Astrocyte (in vitro differentiated cells and primary cell): Measurements from ENCODE around the gene CTNNA3. TPM values are rescaled to one million over a fixed set of nuclear protein-coding genes. Genes with fewer than 3 reads are reported as not detected.

Experiments used
- DNase-seq: peaks from one replicate; pipeline ENCODE4 v3.0.0-alpha.2; 2010; ENCODE audit warnings: low read depth
- FAIRE-seq: peaks from 2 replicates; lab custom pipeline; 2011; peaks lifted over from hg19 to GRCh38; lab: Jason Lieb, UNC
- H2AFZ ChIP-seq: 2 replicates; pipeline ENCODE4 v1.6.0; 2012; ENCODE audit warnings: low read depth, low read length, inconsistent platforms
- H3K27ac ChIP-seq: 2 replicates; pipeline ENCODE4 v1.5.1; 2011; ENCODE audit warnings: low read depth, low read length, inconsistent platforms
- H3K27me3 ChIP-seq: 2 replicates; pipeline ENCODE4 v1.6.0; 2011; ENCODE audit warnings: low read length, inconsistent platforms; ENCODE audit not compliant: insufficient read depth
- H3K36me3 ChIP-seq: 2 replicates; pipeline ENCODE4 v1.5.1; 2011; ENCODE audit warnings: low read length, inconsistent platforms; ENCODE audit not compliant: insufficient read depth
- H3K4me1 ChIP-seq: 2 replicates; pipeline ENCODE4 v1.5.1; 2011; ENCODE audit warnings: low read length, inconsistent platforms; ENCODE audit not compliant: insufficient read depth
- H3K4me2 ChIP-seq: 2 replicates; pipeline ENCODE4 v1.6.0; 2012; ENCODE audit warnings: low read length, inconsistent platforms
- H3K4me3 ChIP-seq: 2 replicates; pipeline ENCODE4 v1.5.1; 2011; ENCODE audit warnings: low read depth, mild to moderate bottlenecking, low read length, inconsistent platforms; ENCODE audit not compliant: insufficient read depth
- H3K79me2 ChIP-seq: 2 replicates; pipeline ENCODE4 v1.6.0; 2012; ENCODE audit warnings: mild to moderate bottlenecking, low read length, inconsistent platforms; ENCODE audit not compliant: insufficient read depth
- H3K9ac ChIP-seq: 2 replicates; pipeline ENCODE4 v1.6.0; 2012; ENCODE audit warnings: mild to moderate bottlenecking, low read length, inconsistent platforms
- H3K9me3 ChIP-seq: 2 replicates; pipeline ENCODE4 v1.5.1; 2012; ENCODE audit warnings: low read depth, mild to moderate bottlenecking, low read length, inconsistent platforms; ENCODE audit not compliant: insufficient read depth
- H4K20me1 ChIP-seq: 2 replicates; pipeline ENCODE4 v1.6.0; 2012; ENCODE audit warnings: low read length, inconsistent platforms; ENCODE audit not compliant: insufficient read depth
- H3K27ac Mint-ChIP-seq: one replicate; pipeline ENCODE4 v1.8.0; 2021; ENCODE audit warnings: mild to moderate bottlenecking, mixed read lengths; ENCODE audit not compliant: unreplicated experiment
- H3K27me3 Mint-ChIP-seq: one replicate; pipeline ENCODE4 v1.8.0; 2021; ENCODE audit warnings: low read depth, mixed read lengths; ENCODE audit not compliant: unreplicated experiment
- H3K36me3 Mint-ChIP-seq: one replicate; pipeline ENCODE4 v1.8.0; 2021; ENCODE audit warnings: low read depth, mixed read lengths; ENCODE audit not compliant: unreplicated experiment
- H3K4me1 Mint-ChIP-seq: one replicate; pipeline ENCODE4 v1.8.0; 2021; ENCODE audit warnings: low read depth, mixed read lengths; ENCODE audit not compliant: unreplicated experiment
- H3K4me3 Mint-ChIP-seq: one replicate; pipeline ENCODE4 v1.8.0; 2021; ENCODE audit warnings: mild to moderate bottlenecking, moderate library complexity, mixed read lengths; ENCODE audit not compliant: unreplicated experiment
- H3K9me3 Mint-ChIP-seq: one replicate; pipeline ENCODE4 v1.8.0; 2021; ENCODE audit warnings: mild to moderate bottlenecking, mixed read lengths; ENCODE audit not compliant: unreplicated experiment
- EZH2 ChIP-seq: IDR thresholded peaks from 2 replicates; pipeline ENCODE4 v1.6.1; 2012; ENCODE audit warnings: mild to moderate bottlenecking, low read length, inconsistent platforms; ENCODE audit not compliant: insufficient read depth
- total RNA-seq: library from RNA; stranded (reverse); gene quantifications from 2 replicates; pipeline ENCODE4 v1.2.1, GENCODE V29; 2021
- TF ChIP-seq, protein P1 (sequence below): IDR thresholded peaks from 2 replicates; pipeline ENCODE4 v1.5.1; 2011; ENCODE audit warnings: low read depth, mild to moderate bottlenecking, inconsistent platforms, low read length, moderate library complexity; ENCODE audit not compliant: insufficient read depth

CTNNA3 gene
- total RNA-seq, 1 donor from 2014 or later = 0.73 TPM

DNA sequence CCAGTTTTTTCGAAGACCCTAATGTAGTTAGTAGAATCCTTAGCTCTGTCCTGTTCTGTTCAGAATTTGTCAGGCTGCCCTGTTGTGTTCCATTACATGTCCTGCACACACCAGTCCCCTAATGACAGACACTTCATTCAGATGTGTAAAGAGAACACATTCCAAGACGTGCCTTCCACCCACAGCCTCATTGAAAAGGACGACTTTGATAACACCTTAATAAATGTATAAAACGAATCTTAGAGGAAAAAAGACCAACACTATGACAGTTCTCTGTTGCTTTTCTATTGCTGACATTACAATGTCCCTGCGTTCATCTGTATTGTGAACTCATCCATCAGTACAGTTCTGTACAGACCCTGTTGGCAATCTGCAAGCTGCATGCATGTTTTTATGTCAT lies 766.6 kb downstream of the CTNNA3 start:
- H3K4me2 ChIP-seq = no peak overlapping the region
- Mint-ChIP-seq H3K4me1 (peaks cover 22% of the 10 kb centered on the region), H3K9me3 (no peaks in the 10 kb centered on the region)

DNA sequence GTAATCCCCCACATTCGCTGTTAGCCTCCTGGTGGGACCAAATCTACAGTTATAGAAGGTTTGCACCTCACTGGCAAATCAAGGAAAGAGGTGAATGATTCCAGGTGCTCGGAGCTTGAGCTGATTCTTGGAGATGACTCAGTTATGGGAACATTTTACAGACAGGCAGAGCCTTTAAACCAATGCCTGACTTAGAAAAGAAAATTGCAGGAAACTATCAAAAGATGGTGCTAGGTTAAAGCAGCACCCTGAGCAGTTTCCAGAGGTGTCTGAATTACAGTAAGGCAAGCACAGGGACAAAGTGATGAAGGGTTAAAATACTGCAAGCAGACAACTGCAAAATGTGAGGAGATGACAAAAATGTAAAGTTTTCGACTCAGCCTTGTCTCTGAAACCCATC lies 767.2 kb downstream of the CTNNA3 start:
- TF ChIP-seq EZH2 = no peak
- TF ChIP-seq, protein P1, sequence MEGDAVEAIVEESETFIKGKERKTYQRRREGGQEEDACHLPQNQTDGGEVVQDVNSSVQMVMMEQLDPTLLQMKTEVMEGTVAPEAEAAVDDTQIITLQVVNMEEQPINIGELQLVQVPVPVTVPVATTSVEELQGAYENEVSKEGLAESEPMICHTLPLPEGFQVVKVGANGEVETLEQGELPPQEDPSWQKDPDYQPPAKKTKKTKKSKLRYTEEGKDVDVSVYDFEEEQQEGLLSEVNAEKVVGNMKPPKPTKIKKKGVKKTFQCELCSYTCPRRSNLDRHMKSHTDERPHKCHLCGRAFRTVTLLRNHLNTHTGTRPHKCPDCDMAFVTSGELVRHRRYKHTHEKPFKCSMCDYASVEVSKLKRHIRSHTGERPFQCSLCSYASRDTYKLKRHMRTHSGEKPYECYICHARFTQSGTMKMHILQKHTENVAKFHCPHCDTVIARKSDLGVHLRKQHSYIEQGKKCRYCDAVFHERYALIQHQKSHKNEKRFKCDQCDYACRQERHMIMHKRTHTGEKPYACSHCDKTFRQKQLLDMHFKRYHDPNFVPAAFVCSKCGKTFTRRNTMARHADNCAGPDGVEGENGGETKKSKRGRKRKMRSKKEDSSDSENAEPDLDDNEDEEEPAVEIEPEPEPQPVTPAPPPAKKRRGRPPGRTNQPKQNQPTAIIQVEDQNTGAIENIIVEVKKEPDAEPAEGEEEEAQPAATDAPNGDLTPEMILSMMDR = no peak
- no peaks in the 10 kb centered on the region for H3K9me3 ChIP-seq
- Mint-ChIP-seq H3K27me3 (peaks cover 19% of the 10 kb centered on the region), H3K36me3 (no peaks in the 10 kb centered on the region), H3K4me1 (peaks cover 22% of the 10 kb centered on the region), H3K4me3 (no peak overlapping the region), H3K9me3 (no peaks in the 10 kb centered on the region), H3K27ac (no peak overlapping the region)
- no peak overlapping the region for H3K27ac ChIP-seq
- no peaks in the 10 kb centered on the region for H3K36me3 ChIP-seq
- H3K4me1 ChIP-seq = no peaks in the 10 kb centered on the region
- no peak overlapping the region for H3K4me3 ChIP-seq
- H3K27me3 ChIP-seq = peaks cover 39% of the 10 kb centered on the region
- no peak overlapping the region for H3K9ac ChIP-seq
- no peaks in the 10 kb centered on the region for H4K20me1 ChIP-seq
- peak overlapping the region; percentile 81 for H3K4me2 ChIP-seq
- DNase-seq (no peak), FAIRE-seq (no peak)
- H2AFZ ChIP-seq = no peak overlapping the region
- H3K79me2 ChIP-seq = no peaks in the 10 kb centered on the region

More for the DNA sequence above, 766.6 kb downstream of the CTNNA3 start:
- Histone ChIP-seq H3K27me3 (peaks cover 39% of the 10 kb centered on the region), H4K20me1 (no peaks in the 10 kb centered on the region), H3K36me3 (no peaks in the 10 kb centered on the region), H2AFZ (no peak overlapping the region), H3K4me3 (no peak overlapping the region), H3K9me3 (no peaks in the 10 kb centered on the region), H3K9ac (no peak overlapping the region), H3K4me1 (no peaks in the 10 kb centered on the region), H3K79me2 (no peaks in the 10 kb centered on the region), H3K27ac (no peak overlapping the region)
- DNase-seq = no peak
- Mint-ChIP-seq H3K36me3 (no peaks in the 10 kb centered on the region), H3K27ac (no peak overlapping the region), H3K27me3 (peaks cover 19% of the 10 kb centered on the region), H3K4me3 (no peak overlapping the region)
- TF ChIP-seq, protein P1 = no peak
- TF ChIP-seq EZH2 = no peak
- no peak for FAIRE-seq

DNA sequence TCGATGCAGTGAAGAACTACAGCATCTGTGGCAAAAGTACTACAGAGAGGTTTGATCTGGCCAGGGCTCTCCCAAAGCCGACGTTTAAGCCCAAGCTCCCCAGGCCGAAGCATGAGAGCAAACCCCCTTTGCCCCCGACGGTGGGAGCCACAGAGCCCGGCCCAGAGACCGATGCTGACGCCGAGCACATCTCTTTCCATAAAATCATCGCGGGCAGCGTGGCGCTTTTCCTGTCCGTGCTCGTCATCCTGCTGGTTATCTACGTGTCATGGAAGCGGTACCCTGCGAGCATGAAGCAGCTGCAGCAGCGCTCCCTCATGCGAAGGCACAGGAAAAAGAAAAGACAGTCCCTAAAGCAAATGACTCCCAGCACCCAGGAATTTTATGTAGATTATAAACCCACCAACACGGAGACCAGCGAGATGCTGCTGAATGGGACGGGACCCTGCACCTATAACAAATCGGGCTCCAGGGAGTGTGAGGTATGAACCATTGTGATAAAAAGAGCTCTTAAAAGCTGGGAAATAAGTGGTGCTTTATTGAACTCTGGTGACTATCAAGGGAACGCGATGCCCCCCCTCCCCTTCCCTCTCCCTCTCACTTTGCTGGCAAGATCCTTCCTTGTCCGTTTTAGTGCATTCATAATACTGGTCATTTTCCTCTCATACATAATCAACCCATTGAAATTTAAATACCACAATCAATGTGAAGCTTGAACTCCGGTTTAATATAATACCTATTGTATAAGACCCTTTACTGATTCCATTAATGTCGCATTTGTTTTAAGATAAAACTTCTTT lies 767.8 kb downstream of the CTNNA3 start:
- Mint-ChIP-seq H3K27ac (no peak overlapping the region), H3K4me1 (peaks cover 22% of the 10 kb centered on the region), H3K27me3 (peaks cover 19% of the 10 kb centered on the region), H3K4me3 (peak overlapping the region; percentile 62), H3K36me3 (no peaks in the 10 kb centered on the region), H3K9me3 (no peaks in the 10 kb centered on the region)
- H3K36me3 ChIP-seq = no peaks in the 10 kb centered on the region
- no peaks in the 10 kb centered on the region for H3K4me1 ChIP-seq
- no peaks in the 10 kb centered on the region for H3K9me3 ChIP-seq
- FAIRE-seq (no peak), DNase-seq (peak; percentile 3)
- H3K4me3 ChIP-seq = peak overlapping the region; percentile 47
- H3K27ac ChIP-seq = no peak overlapping the region
- no peaks in the 10 kb centered on the region for H3K79me2 ChIP-seq
- H3K4me2 ChIP-seq = peak overlapping the region; percentile 81
- peak; percentile 4 for TF ChIP-seq EZH2
- TF ChIP-seq, protein P1 = no peak
- H3K9ac ChIP-seq = peak overlapping the region; percentile 25
- no peaks in the 10 kb centered on the region for H4K20me1 ChIP-seq
- H3K27me3 ChIP-seq = peaks cover 39% of the 10 kb centered on the region
- peak overlapping the region; percentile 76 for H2AFZ ChIP-seq
